Chondrocyte (in vitro differentiated cells): Measurements from ENCODE around the gene TSPAN9. TPM values are rescaled to one million over a fixed set of nuclear protein-coding genes. Genes with fewer than 3 reads are reported as not detected.

Experiments used
- DNase-seq: peaks from one replicate; pipeline ENCODE4 v3.0.0; 2021; ENCODE audit warnings: mixed read lengths, low spot score
- H3K27ac Mint-ChIP-seq: one replicate; pipeline ENCODE4 v1.8.0; 2021; ENCODE audit warnings: mild to moderate bottlenecking, moderate library complexity, mixed read lengths; ENCODE audit not compliant: unreplicated experiment
- H3K27me3 Mint-ChIP-seq: 2 replicates; pipeline ENCODE4 v1.8.0; 2021; ENCODE audit warnings: low read depth, mixed read lengths
- H3K36me3 Mint-ChIP-seq: 2 replicates; pipeline ENCODE4 v1.8.0; 2021; ENCODE audit warnings: low read depth, mixed read lengths
- H3K4me1 Mint-ChIP-seq: 2 replicates; pipeline ENCODE4 v1.8.0; 2021; ENCODE audit warnings: low read depth, mild to moderate bottlenecking, mixed read lengths
- H3K4me3 Mint-ChIP-seq: one replicate; pipeline ENCODE4 v1.8.0; 2021; ENCODE audit warnings: mild to moderate bottlenecking, moderate library complexity, mixed read lengths; ENCODE audit not compliant: unreplicated experiment
- H3K9me3 Mint-ChIP-seq: 2 replicates; pipeline ENCODE4 v1.8.0; 2021; ENCODE audit warnings: low read depth, mixed read lengths
- CTCF ChIP-seq: fragments of 200-600 bp; sonication (generic); IDR thresholded peaks from 2 replicates; pipeline ENCODE4 v1.5.0; 2021; ENCODE audit warnings: antibody characterized with exemption, mild to moderate bottlenecking, moderate library complexity
- total RNA-seq: library from RNA; stranded (reverse); gene quantifications from 3 replicates; pipeline ENCODE4 v1.2.1, GENCODE V29; 2021

Gene TSPAN9
- total RNA-seq, 1 donor from 2014 or later: 50.4 TPM

- Mint-ChIP-seq H3K36me3 (peaks cover 1% of the 10 kb centered on the region), H3K27ac (no peak overlapping the region), H3K9me3 (no peaks in the 10 kb centered on the region), H3K4me3 (no peak overlapping the region), H3K4me1 (peaks cover 48% of the 10 kb centered on the region), H3K27me3 (no peaks in the 10 kb centered on the region)
- DNase-seq: no peak
- TF ChIP-seq CTCF: no peak
These were observed 143.5 kb downstream of the TSPAN9 start for GRCh38 chr12:3220382-3221321.

- TF ChIP-seq CTCF: no peak
- Mint-ChIP-seq H3K27ac (no peak overlapping the region), H3K27me3 (no peaks in the 10 kb centered on the region), H3K4me3 (no peak overlapping the region), H3K36me3 (peaks cover 1% of the 10 kb centered on the region), H3K9me3 (no peaks in the 10 kb centered on the region), H3K4me1 (peaks cover 48% of the 10 kb centered on the region)
- DNase-seq: no peak
These were observed 145.1 kb downstream of the TSPAN9 start for GRCh38 chr12:3222306-3222705.

- TF ChIP-seq CTCF: no peak
- Mint-ChIP-seq H3K9me3 (no peaks in the 10 kb centered on the region), H3K36me3 (peaks cover 1% of the 10 kb centered on the region), H3K4me1 (peaks cover 41% of the 10 kb centered on the region), H3K27ac (no peak overlapping the region), H3K27me3 (no peaks in the 10 kb centered on the region), H3K4me3 (no peak overlapping the region)
- no peak for DNase-seq
These were observed 145.8 kb downstream of the TSPAN9 start for GRCh38 chr12:3222979-3223378.

- Mint-ChIP-seq H3K27me3 (no peaks in the 10 kb centered on the region), H3K27ac (no peak overlapping the region), H3K36me3 (peaks cover 5% of the 10 kb centered on the region), H3K4me3 (no peak overlapping the region), H3K9me3 (peaks cover 6% of the 10 kb centered on the region), H3K4me1 (peaks cover 32% of the 10 kb centered on the region)
- DNase-seq: no peak
- TF ChIP-seq CTCF: no peak
These were observed 146.7 kb downstream of the TSPAN9 start for GRCh38 chr12:3223601-3224529.

GRCh38 chr12:3224530-3224903 is 147.3 kb downstream of the TSPAN9 start:
- H3K27ac Mint-ChIP-seq: no peak overlapping the region
- no peak for TF ChIP-seq CTCF

More at GRCh38 chr12:3224530-3224903, 147.3 kb downstream of the TSPAN9 start:
- no peak overlapping the region for H3K4me3 Mint-ChIP-seq
- no peak for DNase-seq
- H3K36me3 Mint-ChIP-seq: peaks cover 7% of the 10 kb centered on the region
- H3K9me3 Mint-ChIP-seq: peaks cover 7% of the 10 kb centered on the region
- peaks cover 26% of the 10 kb centered on the region for H3K4me1 Mint-ChIP-seq
- no peaks in the 10 kb centered on the region for H3K27me3 Mint-ChIP-seq
